Ishikawa (cell line): ENCODE measurements around the gene CLNK.

Experiments used
- EP300 ChIP-seq: IDR thresholded peaks from 2 replicates; pipeline ENCODE4 v1.6.1; 2012; ENCODE audit warnings: borderline replicate concordance
- FOXM1 ChIP-seq: IDR thresholded peaks from 2 replicates; pipeline ENCODE4 v1.6.1; 2012; ENCODE audit warnings: low read depth, borderline replicate concordance

GRCh38 chr4:10456595-10457254, 227.8 kb downstream of the CLNK start:
- TF ChIP-seq FOXM1: no peak
- no peak for TF ChIP-seq EP300
